H1 (cell line): ENCODE measurements around the gene SLC5A10. TPM values are rescaled to one million over a fixed set of nuclear protein-coding genes. Genes with fewer than 3 reads are reported as not detected.

Experiments
- CTCF ChIA-PET: fragments of 300-600 bp; sonication (Branson Sonifier 250); formaldehyde crosslinking; loops from one replicate; lab custom pipeline; 2021; ENCODE audit not compliant: partially characterized antibody; lab: Charles Lee
- POLR2A ChIA-PET: fragments of 300-600 bp; sonication (Branson Sonifier 250); formaldehyde crosslinking; loops from one replicate; lab custom pipeline; 2021; ENCODE audit warnings: inconsistent platforms; ENCODE audit not compliant: partially characterized antibody; lab: Charles Lee
- DNase-seq, 2 experiments: peaks; one replicate each; pipeline versions ENCODE4 v3.0.0 to v3.0.0-alpha.2; 2010 to 2022; ENCODE audit warnings: low spot score in 2 of 2, low read depth in 1 of 2, mixed read lengths in 1 of 2
- FAIRE-seq: peaks from 2 replicates; lab custom pipeline; 2011; peaks lifted over from hg19 to GRCh38; lab: Jason Lieb, UNC
- H2AFZ ChIP-seq: 2 replicates; pipeline ENCODE4 v1.8.1; 2012; ENCODE audit warnings: low read length, inconsistent platforms
- H2AK5ac ChIP-seq: 2 replicates; pipeline ENCODE4 v1.6.1; 2013; ENCODE audit warnings: low read depth, low read length
- H2BK120ac ChIP-seq: replicated peaks from 2 replicates; pipeline ENCODE3; 2013; ENCODE audit warnings: low read depth, low read length, inconsistent platforms
- H2BK12ac ChIP-seq: 2 replicates; pipeline ENCODE4 v1.6.1; 2013; ENCODE audit warnings: low read depth, low read length
- H2BK15ac ChIP-seq: 2 replicates; pipeline ENCODE4 v1.6.1; 2013; ENCODE audit warnings: low read length
- H2BK20ac ChIP-seq: 2 replicates; pipeline ENCODE4 v1.6.1; 2013; ENCODE audit warnings: low read length
- H2BK5ac ChIP-seq: 2 replicates; pipeline ENCODE4 v1.6.1; 2013; ENCODE audit warnings: low read depth, low read length
- H3K14ac ChIP-seq: 2 replicates; pipeline ENCODE4 v1.6.1; 2013; ENCODE audit warnings: inconsistent platforms; ENCODE audit not compliant: insufficient read length
- H3K18ac ChIP-seq: 2 replicates; pipeline ENCODE4 v1.6.1; 2013; ENCODE audit warnings: low read length; ENCODE audit errors: extremely low read depth
- H3K23ac ChIP-seq: 2 replicates; pipeline ENCODE4 v1.6.1; 2013; ENCODE audit warnings: inconsistent platforms; ENCODE audit not compliant: insufficient read length
- H3K23me2 ChIP-seq: 2 replicates; pipeline ENCODE4 v1.6.1; 2013; ENCODE audit warnings: low read depth, low read length
- H3K27ac ChIP-seq: 2 replicates; pipeline ENCODE4 v1.6.1; 2011; ENCODE audit warnings: low read depth, low read length, inconsistent platforms
- H3K27me3 ChIP-seq, 4 experiments: replicated peaks in 1 of 4; 1 replicate in 1 of 4; 2 replicates in 3 of 4; pipeline versions ENCODE4 v1.6.1 to v1.8.1; 2011 to 2013; ENCODE audit warnings: low read length in 3 of 4, mild to moderate bottlenecking in 3 of 4, inconsistent platforms in 2 of 4, mixed read lengths in 2 of 4, moderate library complexity in 1 of 4; ENCODE audit not compliant: control insufficient read depth in 3 of 4, insufficient read depth in 3 of 4; ENCODE audit errors: extremely low read depth in 1 of 4
- H3K36me3 ChIP-seq, 4 experiments: 2 replicates each; pipeline versions ENCODE4 v1.6.1 to v1.8.1; 2011 to 2013; ENCODE audit warnings: mild to moderate bottlenecking in 4 of 4, low read length in 3 of 4, moderate library complexity in 2 of 4, control low read depth in 1 of 4, inconsistent platforms in 1 of 4; ENCODE audit not compliant: insufficient read depth in 4 of 4, control insufficient read depth in 2 of 4
- H3K4ac ChIP-seq: replicated peaks from 2 replicates; pipeline ENCODE3; 2013; ENCODE audit warnings: low read length, low read depth, mixed read lengths, inconsistent platforms; ENCODE audit not compliant: insufficient read length
- H3K4me1 ChIP-seq, 4 experiments: replicated peaks in 1 of 4; 1 replicate in 1 of 4; 2 replicates in 3 of 4; pipeline versions ENCODE4 v1.6.1 to v1.8.1; 2011 to 2013; ENCODE audit warnings: low read length in 3 of 4, inconsistent platforms in 2 of 4, mixed read lengths in 1 of 4; ENCODE audit not compliant: insufficient read depth in 4 of 4, control insufficient read depth in 3 of 4
- H3K4me2 ChIP-seq, 2 experiments: 2 replicates each; pipeline versions ENCODE4 v1.6.1 to v1.8.1; 2011 to 2013; ENCODE audit warnings: low read depth in 2 of 2, low read length in 2 of 2, control low read depth in 1 of 2, inconsistent platforms in 1 of 2, mild to moderate bottlenecking in 1 of 2; ENCODE audit not compliant: insufficient read depth in 1 of 2
- H3K4me3 ChIP-seq, 4 experiments: fragments of 200-600, 300-600 bp in 1 of 4; sonication (generic), shearing (Covaris generic), sonication (Bioruptor Twin) in 1 of 4; 2 replicates each; pipeline versions ENCODE4 v1.5.1 to v1.8.1; 2011 to 2016; ENCODE audit warnings: low read length in 4 of 4, low read depth in 3 of 4, control low read depth in 2 of 4, inconsistent platforms in 2 of 4, mild to moderate bottlenecking in 2 of 4, mixed read lengths in 1 of 4, moderate library complexity in 1 of 4; ENCODE audit not compliant: insufficient read depth in 2 of 4; ENCODE audit errors: extremely low read depth in 1 of 4
- H3K56ac ChIP-seq: replicated peaks from 2 replicates; pipeline ENCODE3; 2013; ENCODE audit warnings: low read depth, mild to moderate bottlenecking, mixed read lengths, low read length, inconsistent platforms; ENCODE audit not compliant: insufficient read length
- H3K79me1 ChIP-seq: 2 replicates; pipeline ENCODE4 v1.6.1; 2013; ENCODE audit warnings: low read depth, low read length, control low read depth
- H3K79me2 ChIP-seq, 2 experiments: 2 replicates each; pipeline versions ENCODE4 v1.6.1 to v1.8.1; 2012 to 2013; ENCODE audit warnings: low read length in 2 of 2, mild to moderate bottlenecking in 2 of 2, inconsistent platforms in 1 of 2; ENCODE audit not compliant: insufficient read depth in 2 of 2, control insufficient read depth in 1 of 2
- H3K9ac ChIP-seq, 4 experiments: replicated peaks in 1 of 4; 1 replicate in 1 of 4; 2 replicates in 3 of 4; pipeline versions ENCODE4 v1.6.1 to v1.8.1; 2011 to 2013; ENCODE audit warnings: low read depth in 3 of 4, low read length in 3 of 4, control low read depth in 2 of 4, mild to moderate bottlenecking in 2 of 4, moderate library complexity in 2 of 4, inconsistent platforms in 1 of 4; ENCODE audit errors: extremely low read depth in 1 of 4
- H3K9me3 ChIP-seq, 2 experiments: 2 replicates each; pipeline versions ENCODE4 v1.6.1 to v1.8.1; 2012 to 2013; ENCODE audit warnings: mild to moderate bottlenecking in 2 of 2, moderate library complexity in 2 of 2, control low read depth in 1 of 2, inconsistent platforms in 1 of 2, low read depth in 1 of 2, low read length in 1 of 2, mixed read lengths in 1 of 2; ENCODE audit not compliant: insufficient read depth in 2 of 2
- H4K20me1 ChIP-seq, 2 experiments: replicated peaks in 1 of 2; 2 replicates each; pipeline versions ENCODE3 to v1.8.1; 2011 to 2013; ENCODE audit warnings: inconsistent platforms in 2 of 2, low read length in 2 of 2, mild to moderate bottlenecking in 1 of 2; ENCODE audit not compliant: insufficient read depth in 2 of 2, control insufficient read depth in 1 of 2
- H4K5ac ChIP-seq: 2 replicates; pipeline ENCODE4 v1.6.1; 2013; ENCODE audit warnings: low read length, low read depth, mixed read lengths, inconsistent platforms; ENCODE audit not compliant: insufficient read length
- H4K8ac ChIP-seq: 2 replicates; pipeline ENCODE4 v1.8.0; 2013; ENCODE audit warnings: mild to moderate bottlenecking, moderate library complexity, low read length, inconsistent platforms; ENCODE audit not compliant: insufficient read depth; ENCODE audit errors: extremely low read depth
- H4K91ac ChIP-seq: replicated peaks from 2 replicates; pipeline ENCODE3; 2013; ENCODE audit warnings: low read length, mixed read lengths, inconsistent platforms; ENCODE audit not compliant: insufficient read length
- NANOG ChIP-seq: IDR thresholded peaks from 2 replicates; pipeline ENCODE4 v1.6.1; 2011; ENCODE audit warnings: low read length, low read depth, mild to moderate bottlenecking, inconsistent platforms; ENCODE audit not compliant: insufficient read depth, poor library complexity, severe bottlenecking
- WGBS, 2 experiments: shearing (Covaris generic) in 1 of 2; methylation state at CpG; one replicate each; pipeline versions ENCODE4 v1.1.6 to v1.1.7; 2013 to 2015; ENCODE audit warnings: low lambda C conversion rate in 2 of 2, mixed read lengths in 2 of 2, inconsistent platforms in 1 of 2, low coverage in 1 of 2, missing lambda C conversion rate in 1 of 2; ENCODE audit not compliant: insufficient replicate concordance in 2 of 2, insufficient coverage in 1 of 2, insufficient read length in 1 of 2; ENCODE audit errors: extremely low coverage in 1 of 2, missing lambda C conversion rate in 1 of 2; 5-methylcytosine and 5-hydroxymethylcytosine counted together
- polyA plus RNA-seq, 7 experiments: library from polyadenylated mRNA; depleted of rRNA in 3 of 7; stranded (reverse) in 5 of 7; unstranded in 2 of 7; fragments of >200 nt in 5 of 7; fragments of 200-250 nt in 2 of 7; gene quantifications; 1 replicate in 5 of 7; 2 replicates in 1 of 7; 4 replicates in 1 of 7; pipeline versions ENCODE4 v1.2.1 to v1.2.3, GENCODE V29; 2011 to 2013; ENCODE audit warnings: missing spikeins in 2 of 7, mixed read lengths in 2 of 7
- total RNA-seq: library from RNA; stranded (reverse); fragmentation: NEBNext Ultra II Directional; extraction: Animal tissue kit (Norgen Biotek cat#: 25700); gene quantifications from 2 replicates; pipeline ENCODE4 v1.2.1, GENCODE V29; 2021

SLC5A10 gene
- total and polyA plus RNA-seq, 2 of the 8 experiments (the other 6 are each of a cell fraction or from before 2014, with no cell fraction given), result 0.05 to 0.11 TPM

- H3K79me2 ChIP-seq, result no peaks in the 10 kb centered on the region
- 89% methylated on average over 12 of the region's 14 CpGs; no CpG with 5 or more reads in 1 of the 2 experiments for WGBS, 2 experiments
- H4K20me1 ChIP-seq, result no peaks in the 10 kb centered on the region
- CTCF ChIA-PET, result interaction anchor here (1.6 kb wide), 1 partner anchor 8 kb away, joined by 11 read pairs; no protein-coding TSS in a partner anchor
- no peaks in the 10 kb centered on the region for H3K27me3 ChIP-seq
- no peak overlapping the region for H3K9ac ChIP-seq
- no peak overlapping the region for H3K23ac ChIP-seq
- H2AFZ ChIP-seq, result no peak overlapping the region
- no peak overlapping the region for H2BK12ac ChIP-seq
- H3K4me3 ChIP-seq, result no peak overlapping the region
- H4K91ac ChIP-seq, result no peak overlapping the region
- H3K18ac ChIP-seq, result no peak overlapping the region
- H2AK5ac ChIP-seq, result no peak overlapping the region
- H3K56ac ChIP-seq, result no peak overlapping the region
- H3K4me1 ChIP-seq, result no peaks in the 10 kb centered on the region
- no peaks in the 10 kb centered on the region for H3K36me3 ChIP-seq
- H3K4ac ChIP-seq, result no peak overlapping the region
- H3K9me3 ChIP-seq, result no peaks in the 10 kb centered on the region
- H2BK15ac ChIP-seq, result no peak overlapping the region
- H4K8ac ChIP-seq, result no peak overlapping the region
- POLR2A ChIA-PET, result no interaction called here
- no peak for FAIRE-seq
- no peak for TF ChIP-seq NANOG
- H3K27ac ChIP-seq, result no peak overlapping the region
- H2BK5ac ChIP-seq, result no peak overlapping the region
- H3K23me2 ChIP-seq, result no peaks in the 10 kb centered on the region
- no peak overlapping the region for H3K4me2 ChIP-seq
- H2BK20ac ChIP-seq, result no peak overlapping the region
- H4K5ac ChIP-seq, result no peak overlapping the region
- H3K14ac ChIP-seq, result no peak overlapping the region
- no peak overlapping the region for H2BK120ac ChIP-seq
- no peaks in the 10 kb centered on the region for H3K79me1 ChIP-seq
- DNase-seq, result no peak
Observed at GRCh38 chr17:18953231-18953728, 1.3 kb downstream of the SLC5A10 start.
